OCI-LY1 (cell line): Measurements from ENCODE around the gene ZNF23.

Experiments used
- CTCF ChIP-seq: fragments of 200-600 bp; sonication (generic), shearing (Covaris generic); IDR thresholded peaks from 2 replicates; pipeline ENCODE4 v1.5.1; 2017; ENCODE audit warnings: mild to moderate bottlenecking, antibody characterized with exemption, low read length, moderate library complexity, mixed read lengths
- EZH2 ChIP-seq: fragments of 200-600 bp; sonication (generic), shearing (Covaris generic); IDR thresholded peaks from 2 replicates; pipeline ENCODE4 v1.8.0; 2017; ENCODE audit warnings: borderline replicate concordance, mixed run types, mild to moderate bottlenecking, antibody characterized with exemption, low read length, moderate library complexity, mixed read lengths

- TF ChIP-seq CTCF (no peak), EZH2 (no peak)
Observed at GRCh38 chr16:71402674-71403073, 59.4 kb downstream of the ZNF23 start.
